ENCODE measurements around the gene CACTIN. TPM values are rescaled to one million over a fixed set of nuclear protein-coding genes. Genes with fewer than 3 reads are reported as not detected.

The CACTIN gene
- total and polyA plus RNA-seq, 2 of the 4 experiments (the other 2 are of a cell fraction), result 10.8 to 19.5 TPM

- no peak for TF ChIP-seq MAZ (IDR thresholded peaks at IDR 0.05; ENCODE audit: borderline replicate concordance, low read depth, low read length)
- peak; percentile 38; the same call in 1 of the 2 replicates for TF ChIP-seq CEBPB (IDR thresholded peaks at IDR 0.05; ENCODE audit: low read depth, low read length)
- no peak for TF ChIP-seq FOS (IDR thresholded peaks at IDR 0.05; ENCODE audit: low read depth, low read length)
- peak; percentile 72 for TF ChIP-seq POLR2A (IDR thresholded peaks at IDR 0.05; ENCODE audit: low read depth, low read length)
- TF ChIP-seq RFX5 (IDR thresholded peaks at IDR 0.05; ENCODE audit: low read depth, low read length), result no peak
- Histone ChIP-seq H2BK15ac (ENCODE audit: low read depth, low read length) (no peak overlapping the region), H4K91ac (ENCODE audit: insufficient read depth, low read depth, low read length) (peak overlapping the region; percentile 43; the same call in 1 of the 2 replicates), H2BK120ac (ENCODE audit: low read depth, low read length) (peak overlapping the region; percentile 76), H3K4me2 (ENCODE audit: low read depth, low read length) (peak overlapping the region; percentile 17; the same call in 1 of the 2 replicates), H3K36me3 (ENCODE audit: control insufficient read depth, insufficient read depth, low read length) (peaks cover 6% of the 10 kb centered on the region; the same call in 1 of the 2 replicates), H4K20me1 (ENCODE audit: insufficient read depth, low read length) (peaks cover 34% of the 10 kb centered on the region), H3K27me3 (ENCODE audit: control insufficient read depth, insufficient read depth, low read length) (no peaks in the 10 kb centered on the region), H2BK20ac (ENCODE audit: low read depth, low read length) (no peak overlapping the region), H2AK9ac (replicated peaks; ENCODE audit: low read depth, low read length, poor library complexity) (peak overlapping the region; percentile 95), H3K23ac (ENCODE audit: low read depth, low read length) (peak overlapping the region; percentile 23; the same call in 1 of the 2 replicates), H4K8ac (ENCODE audit: low read depth in 2 of 2, low read length in 2 of 2) (peak overlapping the region; percentile 69 to 77; a peak in 2 of 4 replicates), H3K79me1 (ENCODE audit: low read depth in 1 of 2, low read length in 2 of 2) (peaks cover 15 to 70% of the 10 kb centered on the region in 2 experiments), H4K5ac (ENCODE audit: low read depth, low read length) (peak overlapping the region; percentile 6; the same call in 1 of the 2 replicates), H3K4ac (ENCODE audit: low read depth, low read length) (peak overlapping the region; percentile 90), H3K18ac (ENCODE audit: low read depth, low read length) (peak overlapping the region; percentile 47; the same call in 1 of the 2 replicates), H3K4me1 (ENCODE audit: control insufficient read depth, insufficient read depth, low read length) (peaks cover 24% of the 10 kb centered on the region), H2AFZ (replicated peaks; ENCODE audit: low read length, poor library complexity) (peak overlapping the region; percentile 71), H2AK5ac (ENCODE audit: low read depth, low read length) (peak overlapping the region; percentile 64), H2BK5ac (ENCODE audit: low read depth, low read length, poor library complexity, severe bottlenecking) (peak overlapping the region; percentile 51), H3K9me3 (ENCODE audit: control insufficient read depth, insufficient read depth, low read length) (no peaks in the 10 kb centered on the region), H3K27ac (ENCODE audit: insufficient read depth, low read length) (peak overlapping the region; percentile 77), H3K14ac (replicated peaks; ENCODE audit: low read depth, low read length) (peak overlapping the region; percentile 17; the same call in 1 of the 2 replicates), H3K4me3 (ENCODE audit: insufficient read depth, low read depth, low read length) (no peak overlapping the region), H3K9ac (ENCODE audit: low read depth, low read length) (peak overlapping the region; percentile 61), H3K56ac (ENCODE audit: extremely low read depth, insufficient read depth, low read length) (no peak overlapping the region; the same call in 1 of the 2 replicates), H3K9me1 (ENCODE audit: insufficient read depth, low read length) (peaks cover 4% of the 10 kb centered on the region; the same call in 1 of the 2 replicates)
- ChIA-PET POLR2A (ENCODE audit: unreplicated experiment) (no interaction called here), CTCF (no interaction called here)
- 80% methylated on average over 13 of the region's 33 CpGs; no CpG with 5 or more reads in 1 of the 2 experiments for WGBS, 2 experiments (ENCODE audit: extremely low coverage in 2 of 2, insufficient read length in 1 of 2)
- intact Hi-C loops (cut with micrococcal nuclease) (loop anchor here (2.0 to 10.0 kb wide), 4 partner anchors 29 to 535 kb away; no protein-coding TSS in a partner anchor), in situ Hi-C loops (cut with MboI; ENCODE audit: low sequenced_read_pairs) (loop anchor here (5.0 kb wide), 1 partner anchor 32 kb away; the partner anchor contains the start of gene PIP5K1C), dilution Hi-C loops (cut with HindIII; ENCODE audit: low sequenced_read_pairs, unreplicated experiment) (no loop called here)
- no TSS peak for BruUV-seq (replicated peaks)
- DNase-seq (peak; percentile 84), ATAC-seq (ENCODE audit: low read depth) (peak; percentile 62)
Measured at GRCh38 chr19:3669947-3670795, 43.6 kb upstream of the CACTIN start.

Data from IMR-90 (cell line).